HG02763 (cell line): Measurements from ENCODE around the gene ACOT9.
"Not testable (repeated sequence)": the region's sequence is repeated elsewhere in the genome, so short reads cannot be mapped to it uniquely, and the experiment has no call there.

Experiments used
- ATAC-seq: cut with Tn5 transposase; IDR thresholded peaks from one replicate; pipeline ENCODE4 v1.9.1; 2021; ENCODE audit warnings: mild to moderate bottlenecking, moderate library complexity; ENCODE audit not compliant: unreplicated experiment

ACOT9 gene

DNA sequence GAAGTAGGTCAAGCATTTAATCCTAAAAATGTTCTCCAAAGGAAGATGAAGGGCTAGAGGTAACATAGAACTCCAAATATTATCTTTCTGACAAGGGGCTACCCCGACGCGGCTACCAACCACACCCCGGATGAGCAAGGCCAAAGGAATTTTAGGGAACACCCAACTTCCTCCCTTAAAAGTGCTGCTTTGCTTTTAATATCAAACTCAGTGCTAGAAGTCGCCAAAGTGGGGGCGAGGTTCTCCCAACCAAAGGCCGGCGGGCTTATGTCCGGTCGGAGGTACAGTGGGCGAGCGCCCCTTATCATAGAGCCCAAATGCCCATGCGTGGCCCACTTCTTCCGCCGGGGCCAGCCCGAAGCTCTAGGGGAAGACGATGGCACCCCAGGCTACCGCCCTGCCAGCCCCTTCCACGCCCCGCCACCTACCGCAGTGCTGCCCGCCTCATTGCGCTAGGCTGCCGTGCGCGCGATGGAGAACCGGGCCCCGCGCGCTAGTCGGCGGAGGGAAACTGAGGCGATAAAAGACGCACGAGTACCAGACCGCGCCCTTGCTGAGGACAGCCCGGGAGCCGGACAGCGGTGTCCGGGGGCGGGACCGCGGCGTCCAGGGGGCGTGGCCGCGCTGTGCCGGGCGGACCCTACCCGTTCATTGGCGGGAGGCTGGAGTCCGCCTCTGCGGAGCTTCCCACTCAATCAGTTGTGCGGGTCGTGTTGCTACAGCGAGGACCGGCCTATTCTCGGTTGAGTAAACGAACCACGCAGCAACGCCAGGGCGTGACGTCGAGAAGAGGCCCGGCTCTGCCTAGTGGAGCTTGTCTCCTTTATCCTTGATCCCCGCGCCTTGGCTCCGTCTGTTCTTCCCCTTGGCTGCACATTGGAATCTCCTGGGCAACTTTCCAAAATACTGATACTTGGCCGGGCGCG is at the start of gene ACOT9:
Gene ACOT9 (minus strand): TSS at position 580 of the 926 bp plus-strand sequence. CDS start 132 bp downstream, at position 448.
- peak; percentile 94 for ATAC-seq

DNA sequence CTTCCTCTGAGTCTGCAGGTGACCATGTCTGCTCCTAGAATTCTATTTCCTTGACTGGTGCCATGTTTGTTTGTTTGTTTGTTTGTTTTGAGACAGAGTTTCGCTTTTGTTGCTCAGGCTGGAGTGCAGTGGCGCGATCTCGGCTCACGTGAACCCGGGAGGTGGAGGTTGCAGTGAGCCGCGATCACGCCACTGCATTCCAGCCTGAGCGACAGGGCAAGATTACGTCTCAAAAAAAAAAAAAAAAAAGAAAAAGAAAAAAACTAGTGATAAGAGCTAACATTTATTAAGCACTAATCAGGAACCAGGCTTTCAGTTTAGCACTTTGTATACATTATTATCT is 47.0 kb upstream of the ACOT9 start:
- no peak for ATAC-seq

DNA sequence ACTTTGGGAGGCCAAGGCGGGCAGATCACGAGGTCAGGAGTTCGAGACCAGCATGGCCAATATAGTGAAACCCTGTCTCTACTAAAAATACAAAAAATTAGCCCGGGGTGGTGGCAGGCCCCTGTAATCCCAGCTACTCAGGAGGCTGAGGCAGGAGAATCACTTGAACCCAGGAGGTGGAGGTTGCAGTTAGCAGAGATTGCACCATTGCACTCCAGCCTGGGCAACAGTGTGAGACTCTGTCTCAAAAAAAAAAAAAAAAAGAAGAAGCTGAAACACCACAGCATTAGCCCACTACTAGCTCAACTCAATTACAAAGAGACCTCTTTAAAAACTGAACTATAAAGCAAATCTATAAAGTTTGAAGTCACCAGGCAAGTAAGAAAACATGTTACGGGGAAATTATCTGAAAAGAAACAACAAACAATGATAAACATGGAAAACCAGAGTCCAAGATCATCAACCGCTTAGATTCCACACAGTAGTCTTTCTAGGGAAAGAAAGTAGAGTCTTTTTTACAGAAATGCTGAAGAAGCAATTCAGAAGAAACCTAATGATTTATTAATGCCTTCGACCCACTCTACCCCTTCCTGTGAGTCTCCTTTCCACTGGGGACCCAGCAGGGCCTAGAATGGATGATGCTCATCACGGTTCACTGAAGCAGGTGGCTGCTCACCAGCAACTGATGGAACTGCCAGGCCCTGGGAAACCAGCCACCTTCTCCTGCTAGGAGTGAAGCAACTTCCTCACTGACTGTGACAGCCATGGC is 46.5 kb upstream of the ACOT9 start:
- ATAC-seq = no peak

GRCh38 chrX:23788946-23789345 is 45.9 kb upstream of the ACOT9 start:
- no peak for ATAC-seq

DNA sequence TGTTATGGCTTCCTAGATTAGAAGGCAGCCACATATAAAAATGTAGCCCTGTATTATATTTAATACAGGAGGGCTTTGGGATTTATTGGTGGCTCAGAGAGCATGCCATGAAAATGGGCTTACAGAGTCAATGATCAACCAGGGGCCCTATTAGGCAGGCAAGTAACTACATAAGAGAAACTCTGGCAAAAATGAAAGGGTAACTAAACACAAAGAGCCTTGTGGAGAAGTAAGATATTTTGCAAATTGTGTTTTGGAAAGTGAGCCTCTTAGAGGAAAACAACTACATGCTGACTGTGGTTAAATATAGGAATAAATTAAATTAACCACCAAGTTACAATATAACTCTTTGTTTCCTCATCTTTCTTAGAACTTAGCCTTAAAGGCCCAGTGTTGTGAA is 45.4 kb upstream of the ACOT9 start:
- no peak for ATAC-seq

DNA sequence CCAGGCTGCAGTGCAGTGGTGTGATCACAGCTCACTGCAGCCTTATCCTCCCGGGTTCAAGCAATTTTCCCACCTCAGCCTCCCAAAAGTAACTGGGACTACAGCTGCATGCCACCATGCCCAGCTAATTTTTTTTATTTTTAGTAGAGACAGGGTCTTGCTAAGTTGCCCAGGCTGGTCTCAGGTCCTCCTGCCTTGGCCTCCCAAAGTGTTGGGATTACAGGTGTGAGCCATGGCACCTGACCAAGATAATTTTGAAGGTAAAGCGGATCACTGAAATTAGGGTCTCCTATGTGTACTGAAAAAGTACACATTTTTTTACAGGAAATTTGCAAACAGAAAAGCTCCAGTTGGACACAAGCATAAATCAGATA is 44.7 kb upstream of the ACOT9 start:
- ATAC-seq = no peak

DNA sequence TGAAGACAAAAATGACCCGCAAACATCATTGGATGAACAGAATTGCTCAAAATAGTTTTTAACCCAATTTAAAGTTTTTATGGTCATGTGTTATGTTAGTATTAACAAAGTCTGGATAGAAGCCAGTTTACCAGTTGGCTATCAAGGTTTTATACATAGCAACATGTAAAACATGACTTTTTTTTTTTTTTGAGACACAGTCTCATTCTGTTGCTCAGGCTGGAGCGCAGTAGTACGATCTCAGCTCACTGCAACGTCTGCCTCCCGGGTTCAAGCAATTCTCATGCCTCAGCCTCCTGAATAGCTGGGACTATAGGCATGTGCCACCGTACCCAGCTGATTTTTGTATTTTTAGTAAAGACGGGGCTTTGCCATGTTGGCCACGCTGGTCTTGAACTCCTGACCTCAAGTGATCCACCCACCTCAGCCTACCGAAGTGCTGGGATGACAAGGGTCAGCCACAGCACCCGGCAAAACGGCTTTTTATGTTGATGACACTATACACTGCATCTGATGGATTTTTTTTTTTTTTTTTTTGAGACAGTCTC is 43.3 kb upstream of the ACOT9 start:
- ATAC-seq = no peak

DNA sequence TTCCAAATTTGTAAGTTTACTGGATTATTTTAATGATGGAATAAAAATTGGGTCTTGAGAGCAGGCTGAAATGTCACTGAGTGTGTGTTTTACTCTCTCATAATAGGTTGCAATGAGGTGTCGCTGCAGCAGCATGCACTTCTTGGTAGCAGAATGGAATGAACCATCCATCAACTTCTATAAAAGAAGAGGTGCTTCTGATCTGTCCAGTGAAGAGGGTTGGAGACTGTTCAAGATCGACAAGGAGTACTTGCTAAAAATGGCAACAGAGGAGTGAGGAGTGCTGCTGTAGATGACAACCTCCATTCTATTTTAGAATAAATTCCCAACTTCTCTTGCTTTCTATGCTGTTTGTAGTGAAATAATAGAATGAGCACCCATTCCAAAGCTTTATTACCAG is 42.5 kb upstream of the ACOT9 start:
- ATAC-seq = no peak

DNA sequence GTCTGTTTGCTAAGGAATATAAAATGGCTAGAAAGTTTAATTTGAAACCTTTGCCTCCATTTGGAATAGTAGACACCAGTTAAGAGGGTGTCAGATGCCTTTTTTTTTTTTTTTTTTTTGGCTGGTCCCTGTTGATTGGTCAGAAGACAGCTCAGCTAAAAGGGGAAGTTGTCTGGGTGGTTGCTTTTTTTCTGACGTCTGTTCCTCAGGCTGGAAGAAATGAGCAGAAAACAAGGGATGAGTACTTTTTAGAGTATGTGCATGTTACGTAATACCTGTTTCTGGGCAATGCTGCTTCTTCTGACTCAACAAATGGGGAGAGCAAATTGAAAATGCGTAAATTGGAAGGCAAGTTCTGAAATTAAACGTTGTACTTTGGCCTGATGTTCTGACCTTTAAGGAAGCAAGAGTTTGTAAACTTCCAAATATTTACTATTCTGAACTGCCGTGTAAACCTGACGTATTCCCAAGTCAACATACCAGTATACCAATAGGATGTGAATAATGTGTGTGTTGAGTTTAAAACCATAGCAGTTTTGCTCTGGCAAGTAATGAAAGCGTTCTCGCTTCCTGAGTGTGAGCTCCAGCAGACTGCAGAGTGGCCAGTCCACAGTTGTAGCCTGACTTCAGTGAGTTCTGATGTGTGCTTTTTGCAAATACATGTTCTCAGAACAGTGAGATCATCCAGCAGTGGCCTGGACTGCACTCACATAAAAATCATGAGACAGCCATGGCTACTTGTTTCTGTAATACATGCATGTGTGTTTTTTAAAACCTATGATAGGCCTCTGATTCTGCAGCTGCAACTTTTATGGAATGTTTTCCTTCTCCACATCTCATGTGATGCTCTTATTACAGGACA is 41.6 kb upstream of the ACOT9 start:
- no peak for ATAC-seq

- no peak for ATAC-seq
Measured at GRCh38 chrX:23783589-23784469, 40.8 kb upstream of the ACOT9 start.

DNA sequence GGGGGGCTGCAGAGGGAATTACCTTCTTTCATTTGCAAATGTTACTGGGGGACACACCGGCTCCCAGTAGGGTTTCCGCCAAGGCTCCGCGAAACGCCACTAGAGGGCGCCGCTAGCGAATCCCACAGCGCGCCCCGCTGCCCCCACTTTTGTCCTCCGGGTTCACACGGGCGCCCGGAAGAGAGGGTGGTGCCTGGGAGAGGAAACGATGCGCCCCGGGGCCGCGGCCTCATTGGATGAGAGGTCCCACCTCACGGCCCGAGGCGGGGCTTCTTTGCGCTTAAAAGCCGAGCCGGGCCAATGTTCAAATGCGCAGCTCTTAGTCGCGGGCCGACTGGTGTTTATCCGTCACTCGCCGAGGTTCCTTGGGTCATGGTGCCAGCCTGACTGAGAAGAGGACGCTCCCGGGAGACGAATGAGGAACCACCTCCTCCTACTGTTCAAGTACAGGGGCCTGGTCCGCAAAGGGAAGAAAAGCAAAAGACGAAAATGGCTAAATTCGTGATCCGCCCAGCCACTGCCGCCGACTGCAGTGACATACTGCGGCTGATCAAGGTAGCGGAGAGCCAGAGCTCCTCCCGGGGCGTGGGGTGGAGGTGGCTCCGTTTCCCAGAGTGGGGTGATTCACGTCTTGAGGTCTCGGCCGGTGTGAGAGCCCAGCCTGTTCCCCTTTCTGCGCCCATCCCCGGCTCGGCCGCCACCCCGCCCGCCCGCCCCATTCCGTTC is 40.0 kb upstream of the ACOT9 start, which contains the start of gene SAT1:
Gene SAT1 (plus strand): TSS at position 311 of the 726 bp plus-strand sequence. CDS start 179 bp downstream, at position 490.
- ATAC-seq = peak; percentile 91

DNA sequence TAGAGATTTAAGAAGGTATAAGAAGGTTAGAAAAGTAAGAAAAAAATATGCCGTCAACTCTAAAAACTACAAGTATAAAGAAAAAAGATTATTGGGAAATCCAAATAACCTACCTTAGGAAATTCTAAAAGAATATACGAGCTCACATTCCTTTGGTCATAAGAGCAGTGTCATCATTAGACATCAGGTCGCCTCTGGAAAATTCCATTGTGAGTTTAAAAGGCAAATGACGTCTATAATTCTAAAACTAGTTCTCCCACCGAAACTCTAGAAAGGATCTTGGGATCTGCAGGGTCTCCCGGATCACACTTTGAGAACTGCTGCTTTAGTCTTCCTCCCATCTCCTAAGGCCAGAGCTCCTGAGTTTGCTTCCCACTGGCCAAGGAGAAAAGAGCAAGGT is 39.4 kb upstream of the ACOT9 start:
- no peak for ATAC-seq

DNA sequence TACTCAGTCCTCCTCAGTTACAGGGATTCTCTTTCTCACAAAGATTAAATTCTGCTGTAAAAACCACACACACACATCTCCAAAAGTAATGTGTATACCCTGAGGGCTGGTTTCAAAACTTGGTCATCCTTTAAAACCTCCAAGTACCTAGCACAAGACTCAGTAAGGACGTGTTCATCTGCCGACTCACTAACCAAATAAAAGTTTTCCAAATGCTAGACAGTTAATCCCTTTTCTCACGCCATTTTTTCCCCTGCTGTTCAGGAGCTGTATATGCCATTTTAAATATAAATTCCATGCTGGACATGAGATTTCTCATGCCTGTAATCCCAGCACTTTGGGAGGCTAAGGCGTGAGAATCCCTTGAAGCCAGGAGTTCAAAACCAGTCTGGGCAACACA is 35.9 kb upstream of the ACOT9 start:
- no peak for ATAC-seq

GRCh38 chrX:23776363-23776762 is 33.3 kb upstream of the ACOT9 start:
- no peak for ATAC-seq

- peak; percentile 80 for ATAC-seq
Measured at GRCh38 chrX:23773601-23774175, 30.6 kb upstream of the ACOT9 start.

- not testable (repeated sequence) for ATAC-seq
Measured at GRCh38 chrX:23771086-23771485, 28.0 kb upstream of the ACOT9 start.

DNA sequence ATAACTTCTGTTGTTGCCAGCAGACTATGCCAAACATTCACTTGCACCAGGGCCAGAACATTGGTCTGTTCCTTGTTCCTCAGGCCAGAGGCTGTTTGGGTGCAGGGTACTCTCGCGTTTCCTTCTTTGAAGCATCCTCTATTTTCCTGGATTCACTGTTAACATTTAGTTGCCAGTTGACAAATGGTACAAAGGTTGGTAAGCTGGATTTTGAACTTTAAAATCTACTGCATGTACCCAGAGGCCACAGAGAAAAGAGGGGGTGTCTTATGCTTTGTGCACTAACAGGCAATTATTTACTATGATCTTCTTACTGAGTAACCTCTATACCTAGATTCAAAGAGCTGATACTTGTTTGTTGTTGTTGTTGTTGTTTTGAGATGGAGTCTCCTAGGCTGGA is 27.1 kb upstream of the ACOT9 start:
- ATAC-seq = no peak

- no peak for ATAC-seq
Measured at GRCh38 chrX:23766650-23767551, 23.8 kb upstream of the ACOT9 start.
